ENCODE data around the gene OIP5. TPM values are rescaled to one million over a fixed set of nuclear protein-coding genes. Genes with fewer than 3 reads are reported as not detected.

OIP5 gene
- 1 to 10 TPM in 3 of 4 donors, not detected in 1; 1.4 to 5.5 (median 2.2) TPM for total RNA-seq

- Histone ChIP-seq H3K36me3 (no peaks in the 10 kb centered on the region), H3K4me1 (peaks cover 21% of the 10 kb centered on the region), H3K4me3 (peak within 1 kb of the TSS; percentile 90), H3K27me3 (no peaks in the 10 kb centered on the region), H3K27ac (peak within 1 kb of the TSS; percentile 69), H3K9me3 (no peaks in the 10 kb centered on the region)
- DNase-seq (ENCODE audit: low spot score in 2 of 2), result peak; percentile 99
- 0% methylated on average over 43 of the region's 64 CpGs for WGBS
- TF ChIP-seq POLR2A (IDR thresholded peaks at IDR 0.05) (no peak), POLR2AphosphoS5 (IDR thresholded peaks at IDR 0.05) (peak in 2 of 3 donors; percentile 10 to 84)
Observed at GRCh38 chr15:41332194-41333025, at the start of gene OIP5, which contains the start of gene NUSAP1. OIP5 (minus strand) TSS chr15:41332591; CDS start chr15:41332561, 30 bp downstream. NUSAP1 (plus strand) TSS chr15:41332881; CDS start chr15:41332958, 77 bp downstream.

- Histone ChIP-seq H3K9me3 (no peaks in the 10 kb centered on the region), H3K36me3 (no peaks in the 10 kb centered on the region), H3K4me1 (no peaks in the 10 kb centered on the region), H3K27ac (no peak overlapping the region), H3K4me3 (no peak overlapping the region), H3K27me3 (no peaks in the 10 kb centered on the region)
- WGBS, result 91% methylated on average over 4 of the region's 4 CpGs
- no peak for DNase-seq (ENCODE audit: low spot score in 2 of 2)
- TF ChIP-seq, protein P1, sequence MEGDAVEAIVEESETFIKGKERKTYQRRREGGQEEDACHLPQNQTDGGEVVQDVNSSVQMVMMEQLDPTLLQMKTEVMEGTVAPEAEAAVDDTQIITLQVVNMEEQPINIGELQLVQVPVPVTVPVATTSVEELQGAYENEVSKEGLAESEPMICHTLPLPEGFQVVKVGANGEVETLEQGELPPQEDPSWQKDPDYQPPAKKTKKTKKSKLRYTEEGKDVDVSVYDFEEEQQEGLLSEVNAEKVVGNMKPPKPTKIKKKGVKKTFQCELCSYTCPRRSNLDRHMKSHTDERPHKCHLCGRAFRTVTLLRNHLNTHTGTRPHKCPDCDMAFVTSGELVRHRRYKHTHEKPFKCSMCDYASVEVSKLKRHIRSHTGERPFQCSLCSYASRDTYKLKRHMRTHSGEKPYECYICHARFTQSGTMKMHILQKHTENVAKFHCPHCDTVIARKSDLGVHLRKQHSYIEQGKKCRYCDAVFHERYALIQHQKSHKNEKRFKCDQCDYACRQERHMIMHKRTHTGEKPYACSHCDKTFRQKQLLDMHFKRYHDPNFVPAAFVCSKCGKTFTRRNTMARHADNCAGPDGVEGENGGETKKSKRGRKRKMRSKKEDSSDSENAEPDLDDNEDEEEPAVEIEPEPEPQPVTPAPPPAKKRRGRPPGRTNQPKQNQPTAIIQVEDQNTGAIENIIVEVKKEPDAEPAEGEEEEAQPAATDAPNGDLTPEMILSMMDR (IDR thresholded peaks at IDR 0.05), result no peak
- TF ChIP-seq POLR2AphosphoS5 (IDR thresholded peaks at IDR 0.05) (no peak), POLR2A (IDR thresholded peaks at IDR 0.05) (no peak), EP300 (IDR thresholded peaks at IDR 0.05) (no peak)
Observed at GRCh38 chr15:41377978-41378377, 45.6 kb upstream of the OIP5 start.

GRCh38 chr15:41367418-41367817, 35.0 kb upstream of the OIP5 start:
- TF ChIP-seq POLR2AphosphoS5 (IDR thresholded peaks at IDR 0.05) (no peak), EP300 (IDR thresholded peaks at IDR 0.05) (no peak), POLR2A (IDR thresholded peaks at IDR 0.05) (no peak)
- TF ChIP-seq, protein P1 (IDR thresholded peaks at IDR 0.05), result no peak
- Histone ChIP-seq H3K27me3 (no peaks in the 10 kb centered on the region), H3K4me1 (no peaks in the 10 kb centered on the region), H3K36me3 (no peaks in the 10 kb centered on the region), H3K27ac (no peak overlapping the region), H3K9me3 (no peaks in the 10 kb centered on the region), H3K4me3 (no peak overlapping the region)
- no peak for DNase-seq (ENCODE audit: low spot score in 2 of 2)
- WGBS, result 97% methylated on average over 3 of the region's 3 CpGs

- Histone ChIP-seq H3K4me3 (no peak overlapping the region), H3K9me3 (no peaks in the 10 kb centered on the region), H3K4me1 (no peaks in the 10 kb centered on the region), H3K27ac (no peak overlapping the region), H3K36me3 (no peaks in the 10 kb centered on the region), H3K27me3 (no peaks in the 10 kb centered on the region)
- DNase-seq (ENCODE audit: low spot score in 2 of 2), result no peak
- TF ChIP-seq, protein P1 (IDR thresholded peaks at IDR 0.05), result no peak
- TF ChIP-seq POLR2A (IDR thresholded peaks at IDR 0.05) (no peak), POLR2AphosphoS5 (IDR thresholded peaks at IDR 0.05) (no peak), EP300 (IDR thresholded peaks at IDR 0.05) (no peak)
- WGBS, result 96% methylated on average over 10 of the region's 10 CpGs
Observed at GRCh38 chr15:41354371-41354770, 22.0 kb upstream of the OIP5 start.

- no peak for DNase-seq (ENCODE audit: low spot score in 2 of 2)
- H3K36me3 ChIP-seq, result no peaks in the 10 kb centered on the region
- H3K4me1 ChIP-seq, result no peaks in the 10 kb centered on the region
- no peaks in the 10 kb centered on the region for H3K27me3 ChIP-seq
- TF ChIP-seq POLR2AphosphoS5 (IDR thresholded peaks at IDR 0.05) (no peak), POLR2A (IDR thresholded peaks at IDR 0.05) (no peak), EP300 (IDR thresholded peaks at IDR 0.05) (no peak)
- TF ChIP-seq, protein P1 (IDR thresholded peaks at IDR 0.05), result no peak
- no peak overlapping the region for H3K4me3 ChIP-seq
- no peaks in the 10 kb centered on the region for H3K9me3 ChIP-seq
- H3K27ac ChIP-seq, result no peak overlapping the region
- 63% methylated on average over 10 of the region's 10 CpGs for WGBS
Observed at GRCh38 chr15:41350057-41350717, 17.8 kb upstream of the OIP5 start.

All from suprapubic skin (tissue), 4 donors.